ENCODE data around the gene THSD4. TPM values are rescaled to one million over a fixed set of nuclear protein-coding genes. Genes with fewer than 3 reads are reported as not detected.

Gene THSD4
- polyA plus RNA-seq, 1 experiment: 45.8 TPM

DNA sequence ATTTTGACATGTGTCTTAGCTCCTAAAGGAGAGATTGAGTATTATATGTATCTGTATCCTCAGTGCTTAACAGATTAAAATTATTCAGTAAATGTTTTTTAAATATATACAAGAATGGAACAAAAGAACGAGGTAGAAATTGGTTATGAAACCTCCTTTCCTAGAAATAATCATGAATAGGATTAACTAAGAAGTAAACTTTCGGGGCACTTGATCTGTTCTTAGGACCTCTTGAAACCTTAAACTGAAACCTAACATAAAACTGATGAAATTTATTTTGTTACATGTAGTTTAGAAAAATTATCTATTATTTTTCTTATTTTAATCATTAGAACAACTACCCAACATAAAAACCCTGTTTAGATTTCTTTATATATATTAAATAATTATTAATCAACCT is 311.5 kb downstream of the THSD4 start:
- ChIA-PET CTCF (interaction anchor here (1.5 kb wide), 1 partner anchor 17 kb away, joined by 5 read pairs; no protein-coding TSS in a partner anchor), POLR2A (no interaction called here)
- H3K27ac ChIP-seq (ENCODE audit: low read depth, low read length): no peak overlapping the region
- no peak overlapping the region for H3K4me3 ChIP-seq (ENCODE audit: low read depth, low read length)
- H3K9me3 ChIP-seq (ENCODE audit: control insufficient read depth, insufficient read depth, low read length): no peaks in the 10 kb centered on the region
- TF ChIP-seq, protein P1, sequence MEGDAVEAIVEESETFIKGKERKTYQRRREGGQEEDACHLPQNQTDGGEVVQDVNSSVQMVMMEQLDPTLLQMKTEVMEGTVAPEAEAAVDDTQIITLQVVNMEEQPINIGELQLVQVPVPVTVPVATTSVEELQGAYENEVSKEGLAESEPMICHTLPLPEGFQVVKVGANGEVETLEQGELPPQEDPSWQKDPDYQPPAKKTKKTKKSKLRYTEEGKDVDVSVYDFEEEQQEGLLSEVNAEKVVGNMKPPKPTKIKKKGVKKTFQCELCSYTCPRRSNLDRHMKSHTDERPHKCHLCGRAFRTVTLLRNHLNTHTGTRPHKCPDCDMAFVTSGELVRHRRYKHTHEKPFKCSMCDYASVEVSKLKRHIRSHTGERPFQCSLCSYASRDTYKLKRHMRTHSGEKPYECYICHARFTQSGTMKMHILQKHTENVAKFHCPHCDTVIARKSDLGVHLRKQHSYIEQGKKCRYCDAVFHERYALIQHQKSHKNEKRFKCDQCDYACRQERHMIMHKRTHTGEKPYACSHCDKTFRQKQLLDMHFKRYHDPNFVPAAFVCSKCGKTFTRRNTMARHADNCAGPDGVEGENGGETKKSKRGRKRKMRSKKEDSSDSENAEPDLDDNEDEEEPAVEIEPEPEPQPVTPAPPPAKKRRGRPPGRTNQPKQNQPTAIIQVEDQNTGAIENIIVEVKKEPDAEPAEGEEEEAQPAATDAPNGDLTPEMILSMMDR (IDR thresholded peaks at IDR 0.05; ENCODE audit: low read depth, low read length): no peak
- H3K27me3 ChIP-seq (ENCODE audit: control insufficient read depth, insufficient read depth, low read length): no peaks in the 10 kb centered on the region
- no peak for DNase-seq (ENCODE audit: low read depth, low spot score)

- H3K27ac ChIP-seq (ENCODE audit: low read depth, low read length): no peak overlapping the region
- no peaks in the 10 kb centered on the region for H3K27me3 ChIP-seq (ENCODE audit: control insufficient read depth, insufficient read depth, low read length)
- ChIA-PET POLR2A (no interaction called here), CTCF (interaction anchor here (0.5 to 2.6 kb wide), 6 partner anchors 10 to 475 kb away, joined by 3 to 12 read pairs (median 4); no protein-coding TSS in a partner anchor)
- TF ChIP-seq, protein P1 (IDR thresholded peaks at IDR 0.05; ENCODE audit: low read depth, low read length): no peak
- H3K4me3 ChIP-seq (ENCODE audit: low read depth, low read length): no peak overlapping the region
- no peak for DNase-seq (ENCODE audit: low read depth, low spot score)
- H3K9me3 ChIP-seq (ENCODE audit: control insufficient read depth, insufficient read depth, low read length): no peaks in the 10 kb centered on the region
Measured at GRCh38 chr15:71430782-71431181, 315.5 kb downstream of the THSD4 start.

- Histone ChIP-seq H3K27ac (ENCODE audit: low read depth, low read length) (no peak overlapping the region), H3K9me3 (ENCODE audit: control insufficient read depth, insufficient read depth, low read length) (peaks cover under 1% of the 10 kb centered on the region; the same call in 1 of the 2 replicates), H3K27me3 (ENCODE audit: control insufficient read depth, insufficient read depth, low read length) (no peaks in the 10 kb centered on the region), H3K4me3 (ENCODE audit: low read depth, low read length) (no peak overlapping the region)
- TF ChIP-seq, protein P1 (IDR thresholded peaks at IDR 0.05; ENCODE audit: low read depth, low read length): no peak
- ChIA-PET CTCF (interaction anchor here (0.5 to 1.3 kb wide), 5 partner anchors 9 to 476 kb away, joined by 3 to 7 read pairs (median 4); no protein-coding TSS in a partner anchor), POLR2A (no interaction called here)
- DNase-seq (ENCODE audit: low read depth, low spot score): no peak
Measured at GRCh38 chr15:71431343-71432336, 316.4 kb downstream of the THSD4 start.

GRCh38 chr15:71433402-71433801 is 318.1 kb downstream of the THSD4 start:
- H3K9me3 ChIP-seq (ENCODE audit: control insufficient read depth, insufficient read depth, low read length): peaks cover 7% of the 10 kb centered on the region; the same call in 1 of the 2 replicates
- no peak overlapping the region for H3K4me3 ChIP-seq (ENCODE audit: low read depth, low read length)
- ChIA-PET POLR2A (no interaction called here), CTCF (interaction anchor here (0.8 to 2.3 kb wide), 3 partner anchors 21 to 422 kb away, joined by 3 to 11 read pairs (median 4); no protein-coding TSS in a partner anchor)
- no peak overlapping the region for H3K27ac ChIP-seq (ENCODE audit: low read depth, low read length)
- DNase-seq (ENCODE audit: low read depth, low spot score): no peak
- no peaks in the 10 kb centered on the region for H3K27me3 ChIP-seq (ENCODE audit: control insufficient read depth, insufficient read depth, low read length)
- TF ChIP-seq, protein P1 (IDR thresholded peaks at IDR 0.05; ENCODE audit: low read depth, low read length): no peak

DNA sequence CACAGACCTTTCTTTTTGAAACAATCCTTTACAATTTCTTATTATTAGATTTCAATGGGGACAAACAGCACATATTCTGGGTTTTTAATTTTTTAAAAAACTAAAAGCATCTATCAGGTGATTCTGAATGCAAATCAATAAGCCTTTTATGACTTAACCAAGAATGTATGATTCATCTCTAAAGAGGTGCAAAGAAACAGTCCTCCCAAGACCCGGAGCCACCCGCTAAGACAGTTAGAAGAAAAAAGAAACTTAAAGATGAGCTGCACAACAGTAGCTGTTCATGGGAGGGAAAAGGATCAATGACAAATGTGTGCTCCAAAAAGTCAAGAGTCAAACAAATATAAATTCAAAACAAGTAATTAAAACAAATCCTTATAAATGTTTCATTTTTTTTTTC is 319.5 kb downstream of the THSD4 start:
- no peak overlapping the region for H3K27ac ChIP-seq (ENCODE audit: low read depth, low read length)
- H3K9me3 ChIP-seq (ENCODE audit: control insufficient read depth, insufficient read depth, low read length): peaks cover 7% of the 10 kb centered on the region; the same call in 1 of the 2 replicates
- no peaks in the 10 kb centered on the region for H3K27me3 ChIP-seq (ENCODE audit: control insufficient read depth, insufficient read depth, low read length)
- ChIA-PET POLR2A (no interaction called here), CTCF (interaction anchor here (1.1 to 2.3 kb wide), 4 partner anchors 9 to 461 kb away, joined by 4 to 11 read pairs (median 6); no protein-coding TSS in a partner anchor)
- H3K4me3 ChIP-seq (ENCODE audit: low read depth, low read length): no peak overlapping the region
- TF ChIP-seq, protein P1 (IDR thresholded peaks at IDR 0.05; ENCODE audit: low read depth, low read length): no peak
- no peak for DNase-seq (ENCODE audit: low read depth, low spot score)

All from AG04450 (cell line).